Neuronal stem cell (in vitro differentiated cells): ENCODE results near the gene ARRB2. TPM values are rescaled to one million over a fixed set of nuclear protein-coding genes. Genes with fewer than 3 reads are reported as not detected.

Experiments
- DNase-seq: peaks from one replicate; pipeline ENCODE4 v3.0.0-alpha.2; 2013; ENCODE audit warnings: low spot score
- H2AFZ ChIP-seq: one replicate; pipeline ENCODE4 v1.6.1; 2013; ENCODE audit warnings: mild to moderate bottlenecking, low read length, inconsistent platforms
- H2AK5ac ChIP-seq: 2 replicates; pipeline ENCODE4 v1.6.1; 2013; ENCODE audit warnings: low read depth, mild to moderate bottlenecking, inconsistent platforms, low read length, moderate library complexity, mixed read lengths
- H2BK120ac ChIP-seq: 2 replicates; pipeline ENCODE4 v1.6.1; 2013; ENCODE audit warnings: low read depth, mild to moderate bottlenecking, inconsistent platforms, low read length, moderate library complexity, mixed read lengths
- H2BK12ac ChIP-seq: one replicate; pipeline ENCODE4 v1.6.1; 2013; ENCODE audit warnings: low read length, inconsistent platforms
- H2BK15ac ChIP-seq: 2 replicates; pipeline ENCODE4 v1.6.1; 2013; ENCODE audit warnings: mild to moderate bottlenecking, low read length, inconsistent platforms, mixed read lengths
- H2BK5ac ChIP-seq: one replicate; pipeline ENCODE4 v1.6.1; 2013; ENCODE audit warnings: inconsistent platforms, mild to moderate bottlenecking, low read length, moderate library complexity
- H3K14ac ChIP-seq: one replicate; pipeline ENCODE4 v1.6.1; 2013; ENCODE audit warnings: low read length, inconsistent platforms
- H3K18ac ChIP-seq: 2 replicates; pipeline ENCODE4 v1.6.1; 2013; ENCODE audit warnings: low read length, inconsistent platforms
- H3K23ac ChIP-seq: 2 replicates; pipeline ENCODE4 v1.6.1; 2013; ENCODE audit warnings: low read depth, mild to moderate bottlenecking, mixed read lengths, low read length, inconsistent platforms; ENCODE audit not compliant: poor library complexity
- H3K27ac ChIP-seq: replicated peaks from 3 replicates; pipeline ENCODE4 v1.5.1; 2013; ENCODE audit warnings: low read length, inconsistent platforms
- H3K27me3 ChIP-seq, 3 experiments: 2 replicates each; pipeline ENCODE4 v1.6.1; 2013; ENCODE audit warnings: low read length in 3 of 3, mild to moderate bottlenecking in 2 of 3, inconsistent platforms in 1 of 3, low read depth in 1 of 3, mixed read lengths in 1 of 3, moderate library complexity in 1 of 3; ENCODE audit not compliant: control insufficient read depth in 3 of 3, insufficient read depth in 3 of 3
- H3K36me3 ChIP-seq, 2 donors: replicated peaks in 1 of 2; 2 replicates each; pipeline ENCODE4 v1.6.1; 2013; ENCODE audit warnings: low read length in 2 of 2; ENCODE audit not compliant: control insufficient read depth in 2 of 2, insufficient read depth in 2 of 2
- H3K4ac ChIP-seq: 2 replicates; pipeline ENCODE4 v1.6.1; 2013; ENCODE audit warnings: inconsistent platforms, mild to moderate bottlenecking, low read length, moderate library complexity
- H3K4me1 ChIP-seq, 2 donors: 1 replicate in 1 of 2; 2 replicates in 1 of 2; pipeline ENCODE4 v1.6.1; 2013; ENCODE audit warnings: low read length in 2 of 2, low read depth in 1 of 2; ENCODE audit not compliant: control insufficient read depth in 2 of 2, insufficient read depth in 1 of 2
- H3K4me2 ChIP-seq: one replicate; pipeline ENCODE4 v1.6.1; 2013; ENCODE audit warnings: mild to moderate bottlenecking, low read length, inconsistent platforms; ENCODE audit not compliant: insufficient read depth, poor library complexity, severe bottlenecking
- H3K4me3 ChIP-seq, 2 donors: 2 replicates each; pipeline ENCODE4 v1.5.1; 2013; ENCODE audit warnings: low read length in 2 of 2, mild to moderate bottlenecking in 2 of 2, inconsistent platforms in 1 of 2, moderate library complexity in 1 of 2
- H3K79me1 ChIP-seq: one replicate; pipeline ENCODE4 v1.6.1; 2013; ENCODE audit warnings: low read depth, mild to moderate bottlenecking, inconsistent platforms, low read length, moderate library complexity
- H3K9ac ChIP-seq: one replicate; pipeline ENCODE4 v1.6.1; 2013; ENCODE audit warnings: mild to moderate bottlenecking, low read depth, low read length, inconsistent platforms; ENCODE audit not compliant: poor library complexity
- H3K9me3 ChIP-seq, 2 donors: replicated peaks in 1 of 2; 2 replicates each; pipeline versions ENCODE3 to v1.6.1; 2013; ENCODE audit warnings: low read length in 2 of 2, mild to moderate bottlenecking in 2 of 2, inconsistent platforms in 1 of 2, low read depth in 1 of 2, mixed read lengths in 1 of 2, moderate library complexity in 1 of 2; ENCODE audit not compliant: control insufficient read depth in 2 of 2, insufficient read depth in 1 of 2
- H4K8ac ChIP-seq: one replicate; pipeline ENCODE4 v1.6.1; 2013; ENCODE audit warnings: low read depth, mild to moderate bottlenecking, inconsistent platforms, low read length, moderate library complexity
- H4K91ac ChIP-seq: one replicate; pipeline ENCODE4 v1.6.1; 2013; ENCODE audit warnings: low read length, low read depth, mild to moderate bottlenecking, inconsistent platforms; ENCODE audit not compliant: poor library complexity
- WGBS, 2 donors: extraction: QIAGEN DNeasy Blood & Tissue Kit; methylation state at CpG; one replicate each; pipeline ENCODE4 v1.1.7; 2013; ENCODE audit warnings: missing lambda C conversion rate in 2 of 2, mixed read lengths in 1 of 2; ENCODE audit not compliant: insufficient read length in 2 of 2, insufficient replicate concordance in 1 of 2; ENCODE audit errors: extremely low coverage in 2 of 2; 5-methylcytosine and 5-hydroxymethylcytosine counted together
- polyA plus RNA-seq, 2 experiments: library from polyadenylated mRNA; stranded (reverse); fragments of 200-250 nt; gene quantifications; one replicate each; pipeline ENCODE4 v1.2.3, GENCODE V29; 2013

Gene ARRB2
- polyA plus RNA-seq (2013, experiment 1 of 2): 76.8 TPM
- polyA plus RNA-seq (2013, experiment 2 of 2): 75.4 TPM

- no CpG with 5 or more reads among the region's 67 CpGs for WGBS, 2 donors
- Histone ChIP-seq H3K4me2 (peak within 1 kb of the TSS; percentile 63), H3K9me3 (no peaks in the 10 kb centered on the region), H2AFZ (peak within 1 kb of the TSS; percentile 89), H4K8ac (no peak within 1 kb of the TSS), H3K14ac (no peak within 1 kb of the TSS), H3K4me1 (peaks cover 10 to 12% of the 10 kb centered on the region in 2 donors), H3K4ac (no peak within 1 kb of the TSS), H3K23ac (peak within 1 kb of the TSS; percentile 67), H3K4me3 (peak within 1 kb of the TSS; percentile 69 to 89), H4K91ac (no peak within 1 kb of the TSS), H2BK12ac (no peak within 1 kb of the TSS), H3K9ac (peak within 1 kb of the TSS; percentile 93), H3K27ac (peak within 1 kb of the TSS; percentile 76), H2BK5ac (no peak within 1 kb of the TSS), H2BK120ac (peak within 1 kb of the TSS; percentile 61), H3K27me3 (no peaks in the 10 kb centered on the region), H2AK5ac (peak within 1 kb of the TSS; percentile 5), H3K79me1 (peaks cover 4% of the 10 kb centered on the region), H2BK15ac (no peak within 1 kb of the TSS), H3K36me3 (peaks cover 0 to under 1% of the 10 kb centered on the region in 2 donors), H3K18ac (peak within 1 kb of the TSS; percentile 88)
- peak; percentile 98 for DNase-seq
These were observed at the start of gene ARRB2 for GRCh38 chr17:4709794-4710692. Gene ARRB2 (plus strand): TSS chr17:4710632. CDS start chr17:4710722, 90 bp downstream.

GRCh38 chr17:4663711-4664110, 46.7 kb upstream of the ARRB2 start:
- no peak overlapping the region for H3K18ac ChIP-seq
- no peaks in the 10 kb centered on the region for H3K36me3 ChIP-seq
- H2AFZ ChIP-seq: no peak overlapping the region
- no peak overlapping the region for H4K91ac ChIP-seq
- no peak overlapping the region for H3K4me2 ChIP-seq
- no peak for DNase-seq
- no peak overlapping the region for H4K8ac ChIP-seq
- no peak overlapping the region for H3K9ac ChIP-seq
- no peaks in the 10 kb centered on the region for H3K79me1 ChIP-seq
- no CpG with 5 or more reads among the region's 8 CpGs for WGBS, 2 donors
- H2BK15ac ChIP-seq: no peak overlapping the region
- no peaks in the 10 kb centered on the region for H3K4me1 ChIP-seq
- no peak overlapping the region for H3K14ac ChIP-seq
- H2BK120ac ChIP-seq: no peak overlapping the region
- no peak overlapping the region for H2AK5ac ChIP-seq
- H3K4me3 ChIP-seq: no peak overlapping the region
- no peak overlapping the region for H2BK5ac ChIP-seq
- H3K27ac ChIP-seq: no peak overlapping the region
- H3K23ac ChIP-seq: no peak overlapping the region
- H2BK12ac ChIP-seq: no peak overlapping the region
- H3K9me3 ChIP-seq: no peaks in the 10 kb centered on the region
- no peak overlapping the region for H3K4ac ChIP-seq
- H3K27me3 ChIP-seq: no peaks in the 10 kb centered on the region

GRCh38 chr17:4664230-4664629, 46.2 kb upstream of the ARRB2 start:
- H3K9me3 ChIP-seq: no peaks in the 10 kb centered on the region
- H3K27ac ChIP-seq: no peak overlapping the region
- H3K4me3 ChIP-seq: no peak overlapping the region
- no peak overlapping the region for H2AK5ac ChIP-seq
- no peak overlapping the region for H2BK120ac ChIP-seq
- no peak overlapping the region for H4K91ac ChIP-seq
- H3K4me2 ChIP-seq: no peak overlapping the region
- H4K8ac ChIP-seq: no peak overlapping the region
- no peak overlapping the region for H3K9ac ChIP-seq
- H3K79me1 ChIP-seq: no peaks in the 10 kb centered on the region
- no peak overlapping the region for H2BK12ac ChIP-seq
- no peak overlapping the region for H2BK15ac ChIP-seq
- no peaks in the 10 kb centered on the region for H3K4me1 ChIP-seq
- no peak overlapping the region for H2BK5ac ChIP-seq
- H3K14ac ChIP-seq: no peak overlapping the region
- WGBS, 2 donors: no CpG with 5 or more reads among the region's 9 CpGs
- no peaks in the 10 kb centered on the region for H3K27me3 ChIP-seq
- no peak for DNase-seq
- H3K18ac ChIP-seq: no peak overlapping the region
- H2AFZ ChIP-seq: no peak overlapping the region
- no peaks in the 10 kb centered on the region for H3K36me3 ChIP-seq
- no peak overlapping the region for H3K4ac ChIP-seq
- H3K23ac ChIP-seq: no peak overlapping the region

- no CpG with 5 or more reads among the region's 9 CpGs for WGBS, 2 donors
- no peaks in the 10 kb centered on the region for H3K79me1 ChIP-seq
- DNase-seq: no peak
These were observed 45.4 kb upstream of the ARRB2 start for GRCh38 chr17:4665027-4665426.

More at GRCh38 chr17:4665027-4665426, 45.4 kb upstream of the ARRB2 start:
- H3K18ac ChIP-seq: no peak overlapping the region
- H4K8ac ChIP-seq: no peak overlapping the region
- H2BK15ac ChIP-seq: no peak overlapping the region
- H3K27ac ChIP-seq: no peak overlapping the region
- no peak overlapping the region for H3K4ac ChIP-seq
- H3K9ac ChIP-seq: no peak overlapping the region
- H3K4me3 ChIP-seq: no peak overlapping the region
- no peak overlapping the region for H3K23ac ChIP-seq
- H2BK120ac ChIP-seq: no peak overlapping the region
- H2BK12ac ChIP-seq: no peak overlapping the region
- H2AFZ ChIP-seq: no peak overlapping the region
- H3K27me3 ChIP-seq: no peaks in the 10 kb centered on the region
- no peaks in the 10 kb centered on the region for H3K9me3 ChIP-seq
- no peak overlapping the region for H4K91ac ChIP-seq
- no peak overlapping the region for H2BK5ac ChIP-seq
- no peaks in the 10 kb centered on the region for H3K4me1 ChIP-seq
- H3K4me2 ChIP-seq: no peak overlapping the region
- no peak overlapping the region for H2AK5ac ChIP-seq
- peaks cover 0 to 3% of the 10 kb centered on the region in 2 donors for H3K36me3 ChIP-seq
- no peak overlapping the region for H3K14ac ChIP-seq
